SK-N-SH treated with all-trans-retinoic acid at 6 μM for 48 hours (cell line): ENCODE measurements around the gene FBXO8.

ENCODE experiments used
- ATAC-seq: fragments of 200-7000 bp; cut with Tn5 transposase; 3 replicates; pipeline ENCODE4 v1.9.1; 2020; ENCODE audit warnings: mild to moderate bottlenecking, moderate library complexity
- ARNTL ChIP-seq: fragments of 450-650 bp; formaldehyde crosslinking; IDR thresholded peaks from 2 replicates; pipeline ENCODE4 v1.5.0; 2020; ENCODE audit warnings: low read depth, mild to moderate bottlenecking, moderate library complexity, borderline replicate concordance
- BACH2 ChIP-seq: fragments of 250-450 bp; sonication (Bioruptor Pico); IDR thresholded peaks from 2 replicates; pipeline ENCODE4 v1.9.0; 2021; ENCODE audit warnings: mild to moderate bottlenecking, borderline replicate concordance
- CREB5 ChIP-seq: fragments of 250-450 bp; sonication (Bioruptor Pico); IDR thresholded peaks from 2 replicates; pipeline ENCODE4 v1.5.1; 2020; ENCODE audit warnings: low read depth, mild to moderate bottlenecking, moderate library complexity
- CSRNP3 ChIP-seq: fragments of 250-450 bp; sonication (Bioruptor Pico); IDR thresholded peaks from 2 replicates; pipeline ENCODE4 v1.5.1; 2021; ENCODE audit warnings: mild to moderate bottlenecking, moderate library complexity
- ESRRG ChIP-seq: fragments of 250-450 bp; sonication (Bioruptor Pico); IDR thresholded peaks from 2 replicates; pipeline ENCODE4 v1.6.1; 2021; ENCODE audit warnings: mild to moderate bottlenecking
- OSR1 ChIP-seq: fragments of 250-450 bp; sonication (Bioruptor Pico); IDR thresholded peaks from 2 replicates; pipeline ENCODE4 v1.8.0; 2022; ENCODE audit warnings: moderate library complexity, mild to moderate bottlenecking, inconsistent platforms
- PATZ1 ChIP-seq: fragments of 250-450 bp; sonication (Bioruptor Pico); IDR thresholded peaks from 2 replicates; pipeline ENCODE4 v1.8.0; 2020; ENCODE audit warnings: mild to moderate bottlenecking, moderate library complexity, borderline replicate concordance
- PPARA ChIP-seq: fragments of 250-450 bp; sonication (Bioruptor Pico); IDR thresholded peaks from 2 replicates; pipeline ENCODE4 v1.5.0; 2020; ENCODE audit warnings: mild to moderate bottlenecking, borderline replicate concordance
- RARB ChIP-seq: fragments of 250-450 bp; sonication (Bioruptor Pico); IDR thresholded peaks from 2 replicates; pipeline ENCODE4 v1.8.0; 2021; ENCODE audit warnings: mild to moderate bottlenecking, moderate library complexity
- SNAI2 ChIP-seq: fragments of 250-450 bp; sonication (Bioruptor Pico); IDR thresholded peaks from 2 replicates; pipeline ENCODE4 v1.5.0; 2020; ENCODE audit warnings: mild to moderate bottlenecking, moderate library complexity
- TCF4 ChIP-seq: fragments of 250-450 bp; sonication (Bioruptor Pico); IDR thresholded peaks from 2 replicates; pipeline ENCODE4 v1.8.0; 2021; ENCODE audit warnings: mild to moderate bottlenecking, moderate library complexity, borderline replicate concordance
- TOX ChIP-seq: fragments of 250-450 bp; sonication (Bioruptor Pico); IDR thresholded peaks from 2 replicates; pipeline ENCODE4 v1.8.0; 2021; ENCODE audit warnings: mild to moderate bottlenecking, moderate library complexity, borderline replicate concordance
- TSHZ2 ChIP-seq: fragments of 250-450 bp; sonication (Bioruptor Pico); IDR thresholded peaks from 2 replicates; pipeline ENCODE4 v1.5.0; 2020; ENCODE audit warnings: mild to moderate bottlenecking, moderate library complexity
- ZFP3 ChIP-seq: fragments of 250-450 bp; sonication (Bioruptor Pico); IDR thresholded peaks from 2 replicates; pipeline ENCODE4 v1.5.0; 2020; ENCODE audit warnings: mild to moderate bottlenecking, moderate library complexity
- ZFP30 ChIP-seq: fragments of 450-650 bp; formaldehyde crosslinking; IDR thresholded peaks from 2 replicates; pipeline ENCODE4 v1.5.0; 2022; ENCODE audit warnings: mild to moderate bottlenecking, moderate library complexity
- ZNF565 ChIP-seq: fragments of 450-650 bp; formaldehyde crosslinking; conservative IDR thresholded peaks from 2 replicates; pipeline ENCODE4 v1.5.0; 2020; ENCODE audit warnings: low read depth, mild to moderate bottlenecking, moderate library complexity
- ZNF70 ChIP-seq: fragments of 450-650 bp; formaldehyde crosslinking; IDR thresholded peaks from 2 replicates; pipeline ENCODE4 v1.5.0; 2020; ENCODE audit warnings: mild to moderate bottlenecking, moderate library complexity
- ZNF8 ChIP-seq: fragments of 450-650 bp; formaldehyde crosslinking; IDR thresholded peaks from 2 replicates; pipeline ENCODE4 v1.5.0; 2020; ENCODE audit warnings: mild to moderate bottlenecking, moderate library complexity
- TF ChIP-seq, protein P1 (sequence below): fragments of 250-450 bp; sonication (Bioruptor Pico); IDR thresholded peaks from 2 replicates; pipeline ENCODE4 v1.8.0; 2021; ENCODE audit warnings: low read depth, mild to moderate bottlenecking, moderate library complexity, borderline replicate concordance

The FBXO8 gene

DNA sequence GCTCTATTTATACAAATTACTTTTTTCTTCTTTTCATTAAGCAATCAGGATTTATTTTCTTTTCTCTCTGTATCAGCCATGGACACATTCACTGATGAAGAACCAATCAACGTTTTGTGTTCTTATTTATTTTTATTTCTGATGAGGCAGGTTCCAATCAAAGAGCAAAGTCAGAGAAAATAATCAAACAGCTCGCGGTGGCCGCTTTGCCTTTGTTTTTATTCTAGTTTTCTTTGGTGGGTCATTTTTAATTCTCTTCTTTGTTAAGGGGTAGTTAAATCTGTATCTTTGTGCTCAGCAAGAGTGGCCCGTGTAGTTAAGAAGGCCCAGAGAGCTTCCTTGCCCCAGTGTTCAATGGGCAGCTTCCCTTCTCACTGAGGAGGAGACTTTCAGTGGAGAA lies 71.4 kb downstream of the FBXO8 start:
- TF ChIP-seq ZNF8 (CRISPR knock-in tag): no peak
- no peak for TF ChIP-seq ZFP30 (CRISPR knock-in tag)
- no peak for TF ChIP-seq ZNF565 (CRISPR knock-in tag)
- no peak for TF ChIP-seq PATZ1 (CRISPR knock-in tag)
- no peak for TF ChIP-seq PPARA (CRISPR knock-in tag)
- TF ChIP-seq OSR1: no peak
- TF ChIP-seq CREB5 (CRISPR knock-in tag): no peak
- no peak for TF ChIP-seq SNAI2 (CRISPR knock-in tag)
- TF ChIP-seq TSHZ2 (CRISPR knock-in tag): no peak
- TF ChIP-seq TOX (CRISPR knock-in tag): no peak
- TF ChIP-seq, protein P1, sequence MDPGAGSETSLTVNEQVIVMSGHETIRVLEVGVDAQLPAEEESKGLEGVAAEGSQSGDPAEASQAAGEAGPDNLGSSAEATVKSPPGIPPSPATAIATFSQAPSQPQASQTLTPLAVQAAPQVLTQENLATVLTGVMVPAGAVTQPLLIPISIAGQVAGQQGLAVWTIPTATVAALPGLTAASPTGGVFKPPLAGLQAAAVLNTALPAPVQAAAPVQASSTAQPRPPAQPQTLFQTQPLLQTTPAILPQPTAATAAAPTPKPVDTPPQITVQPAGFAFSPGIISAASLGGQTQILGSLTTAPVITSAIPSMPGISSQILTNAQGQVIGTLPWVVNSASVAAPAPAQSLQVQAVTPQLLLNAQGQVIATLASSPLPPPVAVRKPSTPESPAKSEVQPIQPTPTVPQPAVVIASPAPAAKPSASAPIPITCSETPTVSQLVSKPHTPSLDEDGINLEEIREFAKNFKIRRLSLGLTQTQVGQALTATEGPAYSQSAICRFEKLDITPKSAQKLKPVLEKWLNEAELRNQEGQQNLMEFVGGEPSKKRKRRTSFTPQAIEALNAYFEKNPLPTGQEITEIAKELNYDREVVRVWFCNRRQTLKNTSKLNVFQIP: no peak
- TF ChIP-seq CSRNP3 (CRISPR knock-in tag): no peak
- TF ChIP-seq BACH2 (CRISPR knock-in tag): no peak
- TF ChIP-seq ZFP3 (CRISPR knock-in tag): no peak
- TF ChIP-seq, all 23 proteins: peak for 0
- no peak for ATAC-seq

DNA sequence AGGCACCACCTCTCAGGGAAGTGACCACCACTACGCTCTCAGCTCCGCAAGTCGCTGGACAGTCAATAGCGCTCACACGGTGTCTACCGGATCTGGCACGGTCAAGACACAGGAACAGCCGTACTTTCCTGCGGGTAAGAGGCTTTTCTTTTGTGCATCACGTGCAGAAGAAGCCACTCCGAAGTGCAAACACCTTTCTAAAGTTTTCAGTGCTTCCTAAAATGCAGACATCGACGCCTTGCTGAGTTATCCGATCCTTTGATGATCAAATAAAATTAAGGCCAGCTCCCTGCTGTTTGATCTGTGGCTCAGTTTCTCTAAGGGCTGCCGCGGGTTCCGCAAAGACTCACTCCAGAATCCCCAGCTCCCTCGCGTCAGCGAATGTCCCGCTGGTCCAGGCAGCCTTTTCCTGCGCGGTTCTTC lies 71.8 kb downstream of the FBXO8 start:
- ATAC-seq: no peak

More for the DNA sequence above, 71.8 kb downstream of the FBXO8 start:
- TF ChIP-seq SNAI2 (CRISPR knock-in tag): no peak
- no peak for TF ChIP-seq CSRNP3 (CRISPR knock-in tag)
- no peak for TF ChIP-seq PATZ1 (CRISPR knock-in tag)
- TF ChIP-seq RARB (CRISPR knock-in tag): no peak
- no peak for TF ChIP-seq OSR1
- TF ChIP-seq CREB5 (CRISPR knock-in tag): no peak
- no peak for TF ChIP-seq ESRRG (CRISPR knock-in tag)
- no peak for TF ChIP-seq ARNTL (CRISPR knock-in tag)
- TF ChIP-seq ZFP3 (CRISPR knock-in tag): no peak
- TF ChIP-seq TCF4 (CRISPR knock-in tag): no peak
- no peak for TF ChIP-seq ZNF70 (CRISPR knock-in tag)
- no peak for TF ChIP-seq TOX (CRISPR knock-in tag)
- no peak for TF ChIP-seq ZNF565 (CRISPR knock-in tag)
- TF ChIP-seq TSHZ2 (CRISPR knock-in tag): no peak
- TF ChIP-seq, all 23 proteins: peak for 0
